NCI-H2196 treated with DMSO at 0.1 percent for 48 hours (cell line): Measurements from ENCODE around the gene UNC79.
"Not testable (repeated sequence)": the region's sequence is repeated elsewhere in the genome, so short reads cannot be mapped to it uniquely, and the experiment has no call there.

Source experiments
- DNase-seq: peaks from one replicate; lab custom pipeline; 2025; ENCODE audit not compliant: unreplicated experiment; lab: John Stamatoyannopoulos, UW

The UNC79 gene

GRCh38 chr14:93430315-93431035 lies at the start of gene UNC79:
UNC79 (plus strand) TSS chr14:93430939; CDS start chr14:93431030, 91 bp downstream.
- peak; percentile 15 for DNase-seq

GRCh38 chr14:93381644-93382043 lies 49.1 kb upstream of the UNC79 start:
- DNase-seq, result no peak

GRCh38 chr14:93384256-93384655 lies 46.5 kb upstream of the UNC79 start:
- not testable (repeated sequence) for DNase-seq

GRCh38 chr14:93395231-93395630 lies 35.5 kb upstream of the UNC79 start:
- no peak for DNase-seq

- no peak for DNase-seq
These were observed 34.3 kb upstream of the UNC79 start for GRCh38 chr14:93396456-93396855.

GRCh38 chr14:93398491-93398890 lies 32.2 kb upstream of the UNC79 start:
- DNase-seq, result no peak

- DNase-seq, result no peak
These were observed 27.8 kb upstream of the UNC79 start for GRCh38 chr14:93402951-93403350.

GRCh38 chr14:93410021-93410420 lies 20.7 kb upstream of the UNC79 start:
- DNase-seq, result no peak

- no peak for DNase-seq
These were observed 19.8 kb upstream of the UNC79 start for GRCh38 chr14:93410893-93411292.

GRCh38 chr14:93425136-93425535 lies 5.6 kb upstream of the UNC79 start:
- not testable (repeated sequence) for DNase-seq

- DNase-seq, result no peak
These were observed 4.0 kb upstream of the UNC79 start for GRCh38 chr14:93426750-93427149.

- DNase-seq, result peak; percentile 49
These were observed 414 bp downstream of the UNC79 start for GRCh38 chr14:93431036-93431670.

GRCh38 chr14:93454224-93454623 lies 23.5 kb downstream of the UNC79 start:
- no peak for DNase-seq

- DNase-seq, result no peak
These were observed 25.6 kb downstream of the UNC79 start for GRCh38 chr14:93456356-93456755.

GRCh38 chr14:93458234-93458633 lies 27.5 kb downstream of the UNC79 start:
- DNase-seq, result no peak

- DNase-seq, result no peak
These were observed 31.7 kb downstream of the UNC79 start for GRCh38 chr14:93462479-93462878.

- no peak for DNase-seq
These were observed 33.5 kb downstream of the UNC79 start for GRCh38 chr14:93464271-93464670.

GRCh38 chr14:93475471-93475870 lies 44.7 kb downstream of the UNC79 start:
- DNase-seq, result no peak

- no peak for DNase-seq
These were observed 45.6 kb downstream of the UNC79 start for GRCh38 chr14:93476305-93476704.

- not testable (repeated sequence) for DNase-seq
These were observed 48.3 kb downstream of the UNC79 start for GRCh38 chr14:93479074-93479473.

GRCh38 chr14:93480867-93481266 lies 50.1 kb downstream of the UNC79 start:
- no peak for DNase-seq

- no peak for DNase-seq
These were observed 51.0 kb downstream of the UNC79 start for GRCh38 chr14:93481758-93482157.

GRCh38 chr14:93490001-93490400 lies 59.3 kb downstream of the UNC79 start:
- DNase-seq, result no peak
